ENCODE measurements around the gene CYS1.
"Not testable (repeated sequence)": the region's sequence is repeated elsewhere in the genome, so short reads cannot be mapped to it uniquely, and the experiment has no call there.

Gene CYS1

DNA sequence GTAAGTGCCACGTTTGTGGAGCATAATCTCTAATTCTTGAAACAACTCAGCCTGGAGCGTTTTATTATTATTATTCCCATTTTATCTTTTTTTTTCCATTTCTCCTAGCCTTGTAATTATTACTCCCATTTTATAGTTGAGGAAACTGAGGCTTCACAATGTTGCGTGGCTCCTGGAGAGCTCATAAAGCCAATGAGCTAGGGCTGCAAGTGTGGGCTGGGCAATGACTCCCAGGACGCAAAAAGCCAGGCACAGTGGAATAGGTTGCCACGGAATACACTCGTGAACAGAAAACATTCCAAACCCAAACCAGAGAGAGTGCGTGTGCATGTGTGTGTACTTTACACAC is 50.4 kb downstream of the CYS1 start:
- DNase-seq (ENCODE audit: low spot score): no peak

DNA sequence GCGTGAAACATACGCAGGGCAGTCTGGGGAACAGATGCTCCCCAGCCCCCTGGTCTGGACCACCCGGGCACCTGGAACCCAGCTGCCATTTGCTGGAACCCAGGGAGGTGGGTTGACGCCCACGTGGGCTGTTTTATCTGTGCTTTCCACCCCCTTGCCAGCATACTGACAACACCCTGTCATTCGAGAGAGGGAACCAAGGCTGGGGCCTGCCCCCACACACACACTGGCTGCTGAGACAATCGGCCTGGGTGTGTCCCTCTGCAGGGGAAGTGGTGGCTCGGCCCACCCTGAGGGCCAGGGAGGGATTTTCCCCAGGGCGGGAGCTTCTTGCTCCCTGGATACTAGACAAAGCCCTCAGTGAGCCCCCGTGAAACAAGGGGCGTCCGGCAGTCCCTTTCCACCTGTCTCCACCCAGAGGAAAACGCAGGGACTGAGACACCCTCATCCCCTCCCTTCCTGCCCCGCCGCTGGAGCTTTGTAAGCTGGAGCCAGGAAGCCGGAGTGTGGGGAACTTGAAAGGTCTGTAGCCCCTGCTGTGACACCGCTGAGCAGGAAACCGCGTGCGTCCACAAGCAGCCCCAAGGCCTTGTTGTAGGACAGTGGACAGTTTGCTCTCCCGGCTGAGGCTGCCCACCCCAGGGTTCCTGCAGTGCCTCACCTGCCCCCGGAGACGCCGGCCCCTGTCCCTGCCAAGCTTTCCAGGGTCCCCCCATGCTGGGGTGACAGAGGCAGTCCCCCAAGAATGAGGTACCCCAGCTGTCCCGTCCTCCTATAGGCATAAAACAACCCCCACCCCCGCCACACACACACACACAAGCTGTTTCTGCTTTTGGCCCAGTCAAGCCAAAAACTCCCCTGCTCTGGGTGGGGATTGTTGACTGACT is 51.0 kb downstream of the CYS1 start:
- no peak for DNase-seq (ENCODE audit: low spot score)

DNA sequence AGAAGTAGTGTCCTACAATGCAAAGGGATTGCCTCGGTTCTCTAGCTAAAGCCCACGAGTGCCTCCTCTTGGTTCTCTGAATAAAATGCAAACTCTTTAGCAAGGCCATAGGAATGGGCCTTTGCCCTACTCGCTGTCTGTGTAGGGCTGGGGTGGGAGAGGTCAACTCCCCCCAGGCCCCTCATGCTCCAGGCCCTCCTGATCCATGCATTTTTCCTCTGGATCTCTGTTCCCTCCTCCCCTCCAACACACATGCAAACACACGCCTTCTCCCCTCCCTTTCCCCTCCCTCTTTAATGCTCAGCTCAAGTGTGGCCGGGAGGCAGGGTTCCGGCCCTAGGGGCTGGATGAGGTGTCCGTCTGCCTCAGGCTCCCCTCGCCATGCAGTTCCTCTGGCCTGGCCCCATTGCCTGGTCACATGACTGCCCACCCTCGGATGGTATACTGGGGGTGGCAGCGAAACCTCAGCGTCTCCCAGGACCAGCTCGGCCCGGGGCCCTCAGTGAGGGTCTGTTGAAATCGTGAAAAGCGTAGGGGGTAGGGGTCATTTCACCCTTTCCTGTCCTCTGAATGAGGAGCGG is 51.7 kb downstream of the CYS1 start:
- no peak for DNase-seq (ENCODE audit: low spot score)

DNA sequence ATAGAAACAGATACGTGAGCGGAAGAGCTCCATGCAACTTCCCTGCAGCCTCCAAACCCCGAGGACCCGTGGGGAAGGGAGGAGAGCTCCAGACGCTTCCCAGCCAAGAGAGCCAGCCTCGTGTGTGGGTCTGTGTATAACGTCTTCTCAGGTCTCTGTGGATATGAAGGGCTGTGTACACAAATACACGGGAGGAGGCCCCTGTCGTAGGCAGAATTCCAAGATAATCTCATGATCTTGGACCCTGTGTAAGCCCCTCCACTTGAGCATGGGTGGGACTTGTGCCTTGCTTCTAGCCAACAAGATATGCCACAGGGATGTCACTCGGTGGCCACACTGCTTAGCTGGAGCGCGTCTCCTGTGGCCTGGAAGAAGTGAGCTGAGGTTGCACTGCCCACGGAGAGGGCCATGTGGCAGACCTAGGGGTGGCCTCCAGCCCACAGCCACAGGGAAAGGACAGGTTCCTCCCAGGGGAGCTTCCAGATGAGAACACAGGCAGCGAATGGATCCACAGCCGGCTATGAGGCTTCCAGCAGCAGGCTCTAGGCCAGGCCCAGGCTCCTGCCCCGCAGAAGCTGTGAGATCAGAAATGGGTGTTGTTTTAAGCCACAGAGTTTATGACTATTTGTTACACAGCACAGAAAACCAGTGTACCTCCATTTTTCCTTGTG is 52.4 kb downstream of the CYS1 start:
- no peak for DNase-seq (ENCODE audit: low spot score)

DNA sequence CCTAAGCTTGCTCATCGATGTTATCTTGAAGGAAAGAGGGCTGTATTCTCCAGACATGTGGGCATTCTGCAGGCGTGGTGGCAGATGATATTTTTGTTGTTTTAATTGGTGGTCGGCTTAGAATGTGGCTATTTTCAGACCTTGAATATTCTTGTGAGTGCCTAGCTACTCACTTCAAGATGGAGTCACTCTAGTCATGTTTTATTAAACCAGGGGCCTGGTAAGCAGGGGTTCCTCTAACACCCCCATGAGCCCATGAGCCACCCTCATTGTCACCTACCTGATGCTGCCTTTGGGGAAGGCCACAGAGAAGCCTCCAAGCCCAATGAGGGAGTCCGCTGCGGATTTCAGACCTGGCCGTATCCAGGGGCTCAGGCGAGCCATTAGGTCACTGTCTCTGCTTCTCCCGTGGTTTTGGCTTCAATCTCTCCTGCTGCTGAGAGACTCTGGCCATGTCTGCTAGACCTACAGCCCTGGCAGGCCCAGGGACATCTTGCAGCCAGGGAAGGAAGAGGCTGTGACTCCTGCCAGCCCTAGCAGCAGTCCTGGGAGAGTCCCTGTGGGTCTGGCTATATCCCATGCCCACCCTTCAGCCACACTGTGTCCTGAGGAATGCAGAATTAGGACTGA is 53.2 kb downstream of the CYS1 start:
- no peak for DNase-seq (ENCODE audit: low spot score)

DNA sequence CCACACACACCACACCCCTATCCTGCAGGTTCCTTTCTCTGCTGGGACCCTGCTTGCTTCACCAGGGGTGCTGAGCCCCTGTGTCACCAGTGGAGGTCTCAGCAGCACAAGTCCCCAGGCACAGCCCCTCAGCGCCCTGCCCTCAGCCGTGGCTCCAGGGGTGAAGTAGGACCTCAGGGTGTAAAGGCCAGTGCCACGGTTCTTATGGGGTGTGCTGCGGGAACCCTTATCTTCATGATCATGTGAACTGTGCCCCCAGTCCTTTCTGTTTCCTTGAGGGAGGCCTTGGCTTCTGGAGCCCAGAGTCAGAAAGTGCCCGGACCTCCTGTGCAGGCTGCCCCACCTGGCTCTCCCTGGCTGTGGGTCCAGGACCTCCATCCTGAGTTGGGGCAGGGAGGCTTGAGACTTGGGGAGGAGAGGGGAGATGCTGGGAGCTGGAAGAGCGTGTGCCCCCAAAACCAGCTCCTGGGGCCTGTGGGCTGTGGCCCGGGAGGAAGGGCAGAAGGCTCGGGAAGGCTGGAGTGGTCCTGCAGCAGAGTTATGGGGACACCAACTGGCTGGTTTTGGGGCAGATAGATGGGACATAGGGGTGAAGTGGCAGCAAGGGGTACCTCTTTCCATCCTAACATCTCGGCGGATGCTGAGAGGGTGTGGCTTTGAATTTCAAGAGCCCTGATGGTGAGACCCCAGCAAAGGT is 57.1 kb downstream of the CYS1 start:
- DNase-seq (ENCODE audit: low spot score): no peak

DNA sequence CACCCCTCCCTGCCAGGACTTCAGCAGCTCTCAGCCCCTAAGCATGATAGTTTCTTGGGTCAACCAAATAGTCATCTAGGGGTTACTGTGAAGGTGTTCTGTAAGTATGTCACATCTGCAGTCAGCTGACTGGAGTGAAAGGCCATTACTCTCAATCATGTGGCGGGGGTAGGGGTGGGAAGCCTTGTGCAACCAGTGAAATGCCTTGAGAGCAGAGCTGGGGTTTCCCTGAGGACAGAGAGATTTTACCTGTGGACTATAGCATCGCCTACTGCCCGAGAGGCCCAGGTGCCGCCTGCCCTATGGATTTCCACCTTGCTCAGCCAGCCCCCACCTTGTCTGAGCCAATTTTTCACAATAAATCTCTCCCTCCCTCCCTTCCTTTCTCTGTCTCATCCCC is 57.8 kb downstream of the CYS1 start:
- no peak for DNase-seq (ENCODE audit: low spot score)

DNA sequence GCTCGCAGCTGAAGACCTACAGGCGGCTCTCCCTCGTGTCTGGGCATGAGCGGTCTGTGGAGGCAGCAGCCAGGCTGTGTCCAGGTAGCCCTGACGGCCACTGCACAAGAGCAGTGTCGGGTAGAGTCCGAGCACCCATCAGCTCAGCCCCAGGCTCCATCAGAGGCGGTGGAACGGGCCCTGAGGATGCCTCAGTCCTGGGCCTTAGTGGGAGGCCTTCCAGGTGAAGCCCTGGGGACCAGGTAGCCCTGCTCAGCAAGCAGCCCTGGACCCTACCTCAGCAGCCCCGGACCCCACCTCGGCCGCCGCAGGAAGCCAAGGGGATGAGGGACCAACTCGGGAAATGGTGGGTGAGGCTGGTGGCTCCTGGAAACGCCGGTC is 58.2 kb downstream of the CYS1 start:
- DNase-seq (ENCODE audit: low spot score): no peak

DNA sequence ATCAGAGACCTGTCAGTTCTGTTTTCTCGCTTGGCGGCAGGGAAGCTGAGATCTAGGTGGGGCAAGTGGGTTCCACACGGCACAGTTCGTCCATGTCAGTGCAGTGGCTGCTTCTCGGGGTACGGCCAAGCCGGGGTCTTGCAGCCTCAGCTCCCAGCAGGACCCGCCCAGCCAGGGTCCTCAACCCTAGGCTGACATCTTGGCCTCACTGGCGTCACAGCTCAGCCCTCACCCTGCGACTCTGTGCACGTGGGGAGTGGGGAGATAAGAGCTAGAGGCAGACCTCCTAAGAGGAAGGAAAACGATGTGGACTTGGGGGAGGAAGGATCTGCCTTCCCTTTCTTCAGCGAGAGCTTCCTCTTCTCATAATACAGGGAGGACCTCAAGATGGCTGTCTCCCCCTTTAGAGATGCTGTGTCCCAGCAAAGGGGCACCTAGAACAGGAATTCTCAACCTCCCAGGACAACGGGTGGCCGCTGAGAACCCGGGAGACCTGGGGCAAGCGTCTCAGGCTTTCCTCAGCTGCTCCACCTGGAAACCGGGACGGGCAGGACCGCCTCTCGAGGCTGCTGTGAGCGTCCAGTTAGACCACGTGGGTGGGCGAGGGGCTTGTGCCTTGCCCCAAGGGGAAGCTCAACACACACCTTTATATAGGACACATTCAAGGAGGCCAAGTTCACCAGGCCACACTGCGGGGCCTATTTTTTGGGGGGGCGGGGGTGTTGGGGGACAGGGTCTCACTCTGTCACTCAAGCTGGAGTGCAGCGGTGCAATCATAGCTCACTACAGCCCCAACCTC is 60.4 kb downstream of the CYS1 start:
- DNase-seq (ENCODE audit: low spot score): no peak

DNA sequence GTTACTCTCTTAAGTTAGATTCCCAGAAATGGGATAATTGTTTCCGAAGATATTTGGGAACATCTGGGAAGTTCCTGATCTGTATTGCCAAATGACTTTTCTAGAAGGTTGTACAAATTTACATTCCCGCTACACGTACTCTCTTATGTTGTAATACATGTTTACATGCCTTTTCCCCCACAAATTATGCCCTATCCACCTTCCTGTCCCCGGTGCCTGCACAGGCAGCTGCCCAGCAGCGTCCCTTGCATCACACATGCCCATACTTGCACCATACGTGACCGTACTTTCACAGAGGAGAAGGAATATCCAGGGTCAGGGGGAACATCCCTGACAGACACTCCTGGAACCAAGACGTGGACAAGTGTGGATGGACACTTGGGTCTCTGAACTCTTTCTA is 61.0 kb downstream of the CYS1 start:
- DNase-seq (ENCODE audit: low spot score): peak; percentile 55

DNA sequence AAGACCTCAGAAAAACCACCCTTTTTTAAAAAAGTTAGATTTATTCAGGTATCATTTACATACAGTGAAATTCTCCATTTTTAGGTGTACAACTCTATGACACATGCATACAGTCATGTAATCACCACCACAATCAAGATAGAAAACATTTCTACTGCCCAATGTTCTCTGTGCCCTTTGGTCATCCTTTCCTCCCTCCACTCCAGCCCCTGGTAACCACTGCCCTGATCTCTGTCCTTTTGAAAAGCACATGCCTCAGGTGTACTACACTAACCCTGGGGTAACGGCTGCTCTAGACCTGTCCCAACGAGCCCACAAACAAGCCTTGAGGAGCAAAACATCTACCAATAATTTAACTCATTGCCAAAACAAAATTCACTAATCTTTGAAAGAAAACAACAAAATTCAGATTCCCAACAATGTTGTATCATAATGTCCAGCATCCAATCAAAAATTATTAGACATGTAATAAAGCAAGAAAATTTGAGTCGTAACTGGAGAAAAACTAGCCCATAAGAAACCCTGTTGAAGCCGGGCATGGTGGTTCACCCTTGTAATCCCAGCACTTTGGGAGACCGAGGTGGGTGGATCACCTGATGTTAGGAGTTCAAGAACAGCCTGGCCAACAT is 62.8 kb downstream of the CYS1 start:
- DNase-seq (ENCODE audit: low spot score): no peak

DNA sequence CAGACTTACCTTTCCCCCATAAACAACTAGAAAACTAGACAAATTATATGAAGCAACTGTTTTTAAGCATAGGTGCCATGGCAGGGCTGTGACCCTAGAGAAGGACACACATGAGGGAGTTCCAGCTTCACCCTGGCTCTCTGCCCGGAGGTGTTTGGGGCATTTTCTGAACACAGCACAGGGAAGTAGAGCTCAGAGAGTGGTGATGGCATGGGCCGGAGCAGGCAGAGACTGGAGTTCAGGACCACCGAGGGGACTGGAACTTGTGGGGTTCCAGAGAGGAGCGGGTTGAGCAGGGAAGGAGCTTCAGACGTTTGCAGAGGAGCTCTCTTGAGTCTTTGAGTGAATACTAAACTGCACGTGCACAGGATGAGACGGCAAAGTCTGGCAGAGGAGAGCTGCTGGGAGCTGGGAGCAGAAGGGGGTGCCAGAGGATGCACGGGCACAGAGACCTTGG is 63.4 kb downstream of the CYS1 start:
- no peak for DNase-seq (ENCODE audit: low spot score)

DNA sequence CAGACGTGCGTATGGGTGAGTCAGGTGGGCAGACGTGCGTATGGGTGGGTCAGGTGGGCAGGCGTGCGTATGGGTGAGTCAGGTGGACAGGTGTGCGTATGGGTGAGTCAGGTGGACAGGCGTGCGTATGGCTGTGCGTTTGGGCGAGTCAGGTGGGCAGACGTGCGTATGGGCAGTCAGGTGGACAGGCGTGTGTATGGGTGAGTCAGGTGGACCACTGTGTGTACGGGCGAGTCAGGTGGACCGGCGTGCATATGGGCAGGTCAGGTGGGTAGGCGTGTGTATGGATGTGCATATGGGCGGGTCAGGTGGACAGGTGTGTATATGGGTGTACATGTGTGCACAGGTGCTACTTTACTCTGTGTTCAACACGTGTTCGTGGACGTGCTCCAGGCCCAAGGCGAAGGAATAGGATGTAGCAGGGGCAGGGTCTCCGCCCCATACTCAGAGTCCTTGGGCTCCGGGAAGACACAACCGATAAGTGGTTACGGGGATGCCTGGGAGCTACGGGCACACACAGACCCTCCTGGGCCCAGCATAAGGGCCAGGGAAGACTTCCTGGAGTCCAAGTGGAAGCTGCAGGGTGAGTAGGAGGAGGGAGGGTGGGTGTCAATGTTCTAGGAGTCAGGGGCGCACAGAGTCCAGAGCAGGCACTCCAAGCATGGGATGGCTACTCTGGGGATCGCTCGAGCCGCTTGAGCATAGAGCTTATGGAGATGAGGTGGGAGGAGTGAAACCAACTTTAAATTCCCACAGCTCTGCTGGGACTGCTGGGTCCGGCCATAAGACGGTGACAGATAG is 64.0 kb downstream of the CYS1 start:
- no peak for DNase-seq (ENCODE audit: low spot score)

DNA sequence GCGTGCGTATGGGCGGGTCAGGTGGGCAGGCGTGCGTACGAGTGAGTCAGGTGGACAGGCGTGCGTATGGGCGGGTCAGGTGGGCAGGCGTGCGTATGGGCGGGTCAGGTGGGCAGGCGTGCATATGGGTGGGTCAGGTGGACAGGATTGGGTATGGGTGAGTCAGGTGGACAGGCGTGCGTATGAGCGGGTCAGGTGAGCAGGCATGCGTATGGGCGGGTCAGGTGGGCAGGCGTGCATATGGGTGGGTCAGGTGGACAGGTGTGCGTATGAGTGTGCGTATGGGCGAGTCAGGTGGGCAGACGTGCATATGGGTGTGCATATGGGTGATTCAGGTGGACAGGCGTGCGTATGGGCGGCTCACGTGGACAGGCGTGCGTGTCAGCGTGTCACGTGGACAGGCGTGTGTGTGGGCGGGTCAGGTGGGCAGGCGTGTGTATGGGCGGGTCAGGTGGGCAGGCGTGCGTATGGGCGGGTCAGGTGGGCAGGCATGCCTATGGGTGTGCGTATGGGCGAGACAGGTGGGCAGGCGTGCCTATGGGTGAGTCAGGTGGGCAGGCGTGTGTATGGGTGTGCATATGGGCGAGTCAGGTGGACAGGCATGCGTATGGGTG is 64.7 kb downstream of the CYS1 start:
- not testable (repeated sequence) for DNase-seq (ENCODE audit: low spot score)

DNA sequence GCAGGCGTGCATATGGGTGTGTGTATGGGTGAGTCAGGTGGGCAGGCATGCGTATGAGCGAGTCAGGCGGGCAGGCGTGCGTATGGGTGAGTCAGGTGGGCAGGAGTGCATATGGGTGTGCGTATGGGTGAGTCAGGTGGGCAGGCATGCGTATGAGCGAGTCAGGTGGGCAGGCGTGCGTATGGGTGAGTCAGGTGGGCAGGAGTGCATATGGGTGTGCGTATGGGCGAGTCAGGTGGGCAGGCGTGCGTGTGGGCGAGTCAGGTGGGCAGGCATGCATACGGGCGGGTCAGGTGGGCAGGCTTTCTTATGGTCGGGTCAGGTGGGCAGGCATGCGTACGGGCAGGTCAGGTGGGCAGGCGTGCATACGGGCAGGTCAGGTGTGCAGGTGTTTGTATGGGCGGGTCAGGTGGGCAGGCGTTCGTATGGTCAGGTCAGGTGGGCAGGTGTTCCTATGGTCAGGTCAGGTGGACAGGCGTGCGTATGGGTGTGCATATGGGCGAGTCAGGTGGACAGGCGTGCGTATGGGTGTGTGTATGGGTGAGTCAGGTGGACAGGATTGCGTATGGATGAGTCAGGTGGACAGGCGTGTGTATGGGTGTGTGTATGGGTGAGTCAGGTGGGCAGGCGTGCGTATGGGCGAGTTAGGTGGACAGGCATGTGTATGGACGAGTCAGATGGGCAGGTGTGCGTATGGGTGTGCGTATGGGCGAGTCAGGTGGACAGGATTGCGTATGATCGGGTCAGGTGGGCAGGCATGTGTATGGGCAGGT is 65.6 kb downstream of the CYS1 start:
- no peak for DNase-seq (ENCODE audit: low spot score)

DNA sequence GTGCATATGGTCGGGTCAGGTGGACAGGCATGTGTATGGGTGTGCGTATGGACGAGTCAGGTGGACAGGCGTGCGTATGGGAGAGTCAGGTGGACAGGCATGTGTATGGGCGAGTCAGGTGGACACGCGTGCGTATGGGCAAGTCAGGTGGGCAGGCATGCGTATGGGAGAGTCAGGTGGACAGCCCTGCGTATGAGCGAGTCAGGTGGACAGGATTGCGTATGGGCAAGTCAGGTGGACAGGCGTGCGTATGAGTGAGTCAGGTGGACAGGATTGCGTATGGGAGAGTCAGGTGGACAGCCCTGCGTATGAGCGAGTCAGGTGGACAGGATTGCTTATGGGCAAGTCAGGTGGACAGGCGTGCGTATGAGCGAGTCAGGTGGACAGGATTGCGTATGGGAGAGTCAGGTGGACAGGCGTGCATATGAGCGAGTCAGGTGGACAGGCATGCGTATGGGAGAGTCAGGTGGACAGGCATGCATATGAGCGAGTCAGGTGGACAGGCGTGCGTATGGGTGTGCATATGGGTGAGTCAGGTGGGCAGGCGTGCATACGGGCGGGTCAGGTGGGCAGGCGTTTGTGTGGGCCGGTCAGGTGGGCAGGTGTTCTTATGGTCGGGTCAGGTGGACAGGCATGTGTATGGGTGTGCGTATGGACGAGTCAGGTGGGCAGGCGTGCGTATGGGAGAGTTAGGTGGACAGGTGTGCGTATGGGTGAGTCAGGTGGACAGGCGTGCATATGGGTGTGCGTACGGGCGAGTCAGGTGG is 66.4 kb downstream of the CYS1 start:
- DNase-seq (ENCODE audit: low spot score): not testable (repeated sequence)

DNA sequence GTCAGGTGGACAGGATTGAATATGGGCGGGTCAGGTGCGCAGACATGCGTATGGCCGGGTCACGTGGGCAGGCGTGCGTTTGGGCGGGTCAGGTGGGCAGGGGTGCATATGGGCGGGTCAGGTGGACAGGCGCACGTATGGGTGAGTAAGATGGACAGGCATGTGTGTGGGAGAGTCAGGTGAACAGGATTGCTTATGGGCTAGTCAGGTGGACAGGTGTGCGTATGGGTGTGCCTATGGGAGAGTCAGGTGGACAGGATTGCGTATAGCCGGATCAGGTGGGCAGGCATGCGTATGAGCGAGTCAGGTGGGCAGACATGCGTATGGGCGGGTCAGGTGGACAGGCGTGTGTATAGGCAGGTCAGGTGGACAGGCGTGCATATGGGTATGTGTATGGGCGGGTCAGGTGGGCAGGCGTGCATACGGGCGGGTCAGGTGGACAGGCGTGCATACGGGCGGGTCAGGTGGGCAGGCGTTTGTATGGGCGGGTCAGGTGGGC is 67.2 kb downstream of the CYS1 start:
- DNase-seq (ENCODE audit: low spot score): no peak

Measured in HuH-7.5 (cell line).